HG02973 (cell line): ENCODE results near the gene QPRT.
"Not testable (repeated sequence)": the region's sequence is repeated elsewhere in the genome, so short reads cannot be mapped to it uniquely, and the experiment has no call there.

Source experiments
- ATAC-seq: cut with Tn5 transposase; IDR thresholded peaks from one replicate; pipeline ENCODE4 v1.9.1; 2021; ENCODE audit warnings: moderate library complexity; ENCODE audit not compliant: unreplicated experiment

The QPRT gene

DNA sequence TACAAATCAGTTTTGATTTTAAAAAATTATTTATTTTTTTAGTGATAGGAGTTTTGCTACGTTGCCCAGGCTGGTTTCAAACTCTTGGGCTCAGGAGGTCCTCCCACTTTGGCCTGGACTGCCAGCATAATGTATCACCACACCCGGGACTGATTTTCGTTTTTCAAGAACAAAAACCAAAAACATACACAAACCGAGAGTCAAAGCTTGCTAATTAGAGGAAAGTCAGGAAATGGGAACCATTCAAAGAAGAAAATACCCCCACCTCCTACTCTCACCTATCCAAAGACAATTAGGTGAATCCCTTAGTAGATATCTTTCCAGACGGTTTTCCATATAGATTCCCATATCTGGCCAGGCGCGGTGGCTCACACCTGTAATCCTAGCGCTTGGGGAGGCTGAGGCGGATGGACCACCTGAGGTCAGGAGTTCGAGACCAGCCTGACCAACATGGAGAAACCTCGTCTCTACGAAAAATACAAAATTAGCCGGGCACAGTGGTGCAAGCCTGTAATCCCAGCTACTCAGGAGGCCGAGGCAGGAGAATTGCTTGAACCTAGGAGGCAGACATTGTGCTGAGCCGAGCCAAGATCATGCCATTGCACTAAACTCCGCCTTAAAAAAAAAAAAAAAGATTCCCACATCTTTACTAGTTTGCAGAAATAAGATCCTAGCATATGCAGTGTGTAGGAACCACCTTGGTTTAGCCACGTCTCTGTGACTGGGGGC is 16.8 kb upstream of the QPRT start:
- no peak for ATAC-seq

DNA sequence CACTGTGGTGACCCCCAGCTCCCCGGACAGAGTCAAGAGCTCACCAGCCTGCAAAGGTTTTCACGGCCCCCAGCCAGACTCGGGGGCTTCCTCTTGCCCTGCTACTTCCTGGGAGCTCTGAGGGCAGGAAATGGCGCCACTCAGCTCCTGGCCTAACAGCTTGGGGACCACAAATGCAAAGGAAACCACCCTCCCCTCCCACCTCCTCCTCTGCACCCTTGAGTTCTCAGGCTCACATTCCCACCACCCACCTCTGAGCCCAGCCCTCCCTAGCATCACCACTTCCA is 16.3 kb upstream of the QPRT start:
- no peak for ATAC-seq

DNA sequence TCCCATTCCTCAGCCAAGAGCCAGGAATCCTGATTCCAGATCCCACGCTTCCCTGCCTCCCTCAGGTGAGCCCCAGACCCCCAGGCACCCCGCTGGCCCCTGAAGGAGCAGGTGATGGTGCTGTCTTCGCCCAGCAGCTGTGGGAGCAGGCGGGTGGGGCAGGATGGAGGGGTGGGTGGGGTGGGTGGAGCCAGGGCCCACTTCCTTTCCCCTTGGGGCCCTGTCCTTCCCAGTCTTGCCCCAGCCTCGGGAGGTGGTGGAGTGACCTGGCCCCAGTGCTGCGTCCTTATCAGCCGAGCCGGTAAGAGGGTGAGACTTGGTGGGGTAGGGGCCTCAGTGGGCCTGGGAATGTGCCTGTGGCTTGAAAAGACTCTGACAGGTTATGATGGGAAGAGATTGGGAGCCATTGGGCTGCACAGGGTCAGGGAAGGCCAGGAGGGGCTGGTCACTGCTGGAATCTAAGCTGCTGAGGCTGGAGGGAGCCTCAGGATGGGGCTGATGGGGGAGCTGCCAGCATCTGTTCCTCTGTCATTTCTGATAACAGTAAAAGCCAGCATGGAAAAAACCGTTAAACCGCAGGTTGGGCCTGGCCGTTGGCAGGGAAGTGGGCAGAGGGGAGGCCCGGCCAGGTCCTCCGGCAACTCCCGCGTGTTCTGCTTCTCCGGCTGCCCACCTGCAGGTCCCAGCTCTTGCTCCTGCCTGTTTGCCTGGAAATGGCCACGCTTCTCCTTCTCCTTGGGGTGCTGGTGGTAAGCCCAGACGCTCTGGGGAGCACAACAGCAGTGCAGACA is 15.8 kb upstream of the QPRT start, which contains the start of gene SPN:
Gene SPN, plus strand, starts transcription at position 232 of the 791 bp plus-strand sequence. Its CDS starts 482 bp downstream, at position 714.
- ATAC-seq: no peak

DNA sequence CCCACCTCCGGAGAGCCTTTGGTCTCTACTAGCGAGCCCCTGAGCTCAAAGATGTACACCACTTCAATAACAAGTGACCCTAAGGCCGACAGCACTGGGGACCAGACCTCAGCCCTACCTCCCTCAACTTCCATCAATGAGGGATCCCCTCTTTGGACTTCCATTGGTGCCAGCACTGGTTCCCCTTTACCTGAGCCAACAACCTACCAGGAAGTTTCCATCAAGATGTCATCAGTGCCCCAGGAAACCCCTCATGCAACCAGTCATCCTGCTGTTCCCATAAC is 15.2 kb upstream of the QPRT start:
- ATAC-seq: no peak

DNA sequence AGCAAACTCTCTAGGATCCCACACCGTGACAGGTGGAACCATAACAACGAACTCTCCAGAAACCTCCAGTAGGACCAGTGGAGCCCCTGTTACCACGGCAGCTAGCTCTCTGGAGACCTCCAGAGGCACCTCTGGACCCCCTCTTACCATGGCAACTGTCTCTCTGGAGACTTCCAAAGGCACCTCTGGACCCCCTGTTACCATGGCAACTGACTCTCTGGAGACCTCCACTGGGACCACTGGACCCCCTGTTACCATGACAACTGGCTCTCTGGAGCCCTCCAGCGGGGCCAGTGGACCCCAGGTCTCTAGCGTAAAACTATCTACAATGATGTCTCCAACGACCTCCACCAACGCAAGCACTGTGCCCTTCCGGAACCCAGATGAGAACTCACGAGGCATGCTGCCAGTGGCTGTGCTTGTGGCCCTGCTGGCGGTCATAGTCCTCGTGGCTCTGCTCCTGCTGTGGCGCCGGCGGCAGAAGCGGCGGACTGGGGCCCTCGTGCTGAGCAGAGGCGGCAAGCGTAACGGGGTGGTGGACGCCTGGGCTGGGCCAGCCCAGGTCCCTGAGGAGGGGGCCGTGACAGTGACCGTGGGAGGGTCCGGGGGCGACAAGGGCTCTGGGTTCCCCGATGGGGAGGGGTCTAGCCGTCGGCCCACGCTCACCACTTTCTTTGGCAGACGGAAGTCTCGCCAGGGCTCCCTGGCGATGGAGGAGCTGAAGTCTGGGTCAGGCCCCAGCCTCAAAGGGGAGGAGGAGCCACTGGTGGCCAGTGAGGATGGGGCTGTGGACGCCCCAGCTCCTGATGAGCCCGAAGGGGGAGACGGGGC is 14.7 kb upstream of the QPRT start:
- ATAC-seq: no peak

DNA sequence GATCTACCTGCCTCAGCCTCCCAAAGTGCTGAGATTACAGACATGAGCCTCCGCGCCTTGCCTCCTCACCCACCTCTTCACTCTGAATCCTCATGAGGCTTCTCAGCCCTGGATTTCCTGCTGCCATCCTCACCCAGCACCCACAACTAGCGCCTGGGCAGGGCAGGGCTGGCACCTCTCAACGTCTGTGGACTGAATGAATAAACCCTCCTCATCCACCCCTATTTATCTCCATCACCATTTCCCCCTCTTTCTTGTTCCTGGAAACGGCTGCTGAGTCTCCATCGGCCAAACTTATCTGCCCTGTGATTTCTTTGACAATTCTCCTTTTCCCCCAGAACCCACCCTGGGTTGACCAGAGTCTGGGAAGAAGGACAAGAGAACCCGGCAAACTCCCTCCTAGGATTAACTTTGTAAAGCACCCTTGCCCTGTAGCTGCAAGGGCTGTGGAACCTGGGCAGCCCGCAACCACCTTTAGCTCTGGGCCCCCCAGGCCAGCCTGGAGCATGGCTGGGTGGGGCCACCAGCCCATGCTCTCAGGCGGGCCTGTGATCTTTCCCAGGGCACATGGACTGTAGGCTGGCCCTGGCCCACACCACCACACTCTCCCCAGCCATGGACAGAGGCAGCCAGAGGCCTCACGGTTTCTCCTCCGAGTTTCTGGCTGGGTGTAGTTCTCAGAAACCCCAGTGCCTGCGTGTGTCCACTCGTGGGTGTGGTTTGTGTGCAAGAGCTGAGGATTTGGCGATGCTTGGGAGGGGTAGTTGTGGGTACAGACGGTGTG is 13.5 kb upstream of the QPRT start:
- ATAC-seq: no peak

DNA sequence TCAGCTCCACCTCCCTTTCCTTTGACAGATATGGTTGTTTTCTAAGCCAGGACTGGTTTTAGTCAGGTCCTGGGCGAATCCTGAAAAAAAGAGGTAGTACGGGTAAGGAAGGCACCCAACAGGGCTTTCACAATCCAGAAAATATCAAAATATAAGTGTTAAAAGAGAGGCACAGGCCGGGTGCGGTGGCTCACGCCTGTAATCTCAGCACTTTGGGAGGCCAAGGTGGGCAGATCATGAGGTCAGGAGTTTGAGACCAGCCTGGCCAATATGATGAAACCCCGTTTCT is 11.7 kb upstream of the QPRT start:
- not testable (repeated sequence) for ATAC-seq

DNA sequence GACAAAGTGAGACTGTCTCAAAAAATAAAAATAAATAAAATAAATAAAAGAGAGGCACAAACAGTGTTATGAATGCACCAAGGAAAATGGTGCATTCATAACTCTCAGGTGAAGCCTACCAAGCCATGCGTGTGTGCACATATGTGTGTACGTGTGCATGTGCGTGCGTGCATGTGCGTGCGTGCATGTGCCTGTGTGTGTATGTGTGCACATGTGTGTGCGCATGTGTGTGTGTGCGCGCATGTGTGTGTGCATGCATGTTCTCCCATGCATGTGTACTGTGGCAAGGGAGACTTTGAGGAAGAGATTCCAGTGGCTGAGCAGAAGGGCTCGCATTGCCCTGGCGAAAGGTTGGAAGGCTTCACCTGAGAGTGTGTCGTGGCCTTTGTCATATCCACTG is 11.2 kb upstream of the QPRT start:
- no peak for ATAC-seq

DNA sequence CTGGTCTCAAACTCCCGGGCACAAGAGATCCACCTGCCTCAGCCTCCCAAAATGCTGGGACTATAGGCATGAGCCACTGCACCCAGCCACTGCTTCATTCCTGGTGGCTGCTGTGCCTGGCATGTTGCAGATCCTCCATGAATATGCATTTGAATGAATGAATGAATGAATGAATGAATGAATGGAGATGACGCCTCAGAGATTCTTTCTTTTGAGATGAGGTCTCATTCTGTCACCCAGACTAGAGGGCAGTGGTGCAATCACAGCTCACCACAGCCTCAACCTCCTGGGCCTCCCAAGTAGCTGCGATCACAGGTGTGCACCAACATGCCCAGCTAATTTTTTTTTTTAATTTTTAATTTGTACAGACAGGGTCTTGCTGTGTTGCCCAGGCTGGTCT is 10.7 kb upstream of the QPRT start:
- ATAC-seq: no peak

DNA sequence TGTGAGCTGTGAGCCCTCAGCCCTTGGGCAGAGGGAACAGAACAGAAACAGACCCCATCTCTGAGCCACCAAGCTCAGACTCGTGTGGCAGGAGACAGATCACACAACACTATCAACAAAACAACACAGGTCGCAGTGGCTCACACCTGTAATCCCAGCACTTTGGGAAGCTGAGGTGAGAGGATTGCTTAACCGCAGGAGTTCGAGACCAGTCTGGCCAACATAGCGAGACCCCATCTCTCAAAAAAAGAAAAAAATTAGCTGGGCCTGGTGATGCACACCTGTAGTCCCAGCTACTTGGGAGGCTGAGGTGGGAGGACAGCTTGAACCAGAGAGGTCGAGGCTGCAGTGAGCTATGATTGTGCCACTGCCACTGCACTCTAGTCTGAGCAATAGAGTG is 5.5 kb upstream of the QPRT start:
- ATAC-seq: no peak

DNA sequence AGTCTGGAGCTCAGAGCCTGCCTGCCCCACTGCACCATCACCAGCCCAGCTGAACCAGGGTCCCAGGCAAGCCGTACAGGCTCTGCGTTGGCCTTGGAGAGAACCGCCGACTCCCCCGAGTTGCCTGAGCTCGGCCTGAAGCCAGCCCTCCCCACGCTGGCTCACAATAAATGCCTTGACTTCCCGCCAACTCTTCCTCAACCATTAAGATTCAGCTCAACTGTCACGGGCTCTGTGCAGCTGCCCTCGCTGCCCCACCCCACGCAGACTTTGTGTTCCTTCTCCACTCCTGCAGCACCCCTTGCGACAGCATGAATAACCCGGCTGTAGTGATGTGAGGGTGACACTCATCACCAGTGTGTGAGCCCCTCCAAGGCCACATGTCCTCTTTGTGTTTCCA is 4.8 kb upstream of the QPRT start:
- ATAC-seq: no peak

DNA sequence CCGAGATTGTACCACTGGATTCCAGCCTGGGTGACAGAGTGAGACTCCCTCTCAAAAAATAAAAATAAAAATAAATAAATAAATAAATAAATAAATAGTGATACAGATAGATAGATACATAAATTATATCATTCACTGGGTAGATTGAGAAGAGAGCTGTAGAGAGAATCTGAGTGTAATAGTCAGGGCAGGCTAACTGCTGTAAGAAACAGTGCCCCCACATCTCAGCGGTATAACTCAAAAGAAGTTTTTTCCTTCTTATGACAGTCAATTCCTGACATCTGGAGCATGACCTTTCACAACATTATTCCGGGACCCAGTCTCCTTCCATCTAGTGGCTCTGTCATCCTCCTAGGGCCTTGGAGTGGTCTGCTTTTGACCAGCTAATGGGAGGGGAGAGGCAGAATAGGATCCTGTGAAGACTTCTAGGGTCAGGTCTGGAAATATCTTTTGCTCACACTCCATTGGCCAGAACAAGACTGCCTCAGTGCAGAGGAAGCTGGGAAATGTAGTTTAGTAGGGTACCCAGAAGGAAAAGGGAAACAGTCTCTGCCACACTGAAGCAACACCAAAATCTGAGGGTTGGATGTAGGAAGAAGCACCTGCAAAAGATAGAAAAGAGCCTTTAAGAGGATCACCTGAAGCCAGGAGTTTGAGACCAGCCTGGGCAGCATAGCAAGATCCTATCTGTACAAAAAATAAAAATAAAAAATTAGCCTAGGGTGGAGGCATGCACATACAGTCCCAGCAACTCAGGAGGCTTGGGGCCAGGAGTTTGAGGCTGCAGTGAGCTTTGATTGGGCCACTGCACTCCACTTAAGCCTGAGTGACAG is 3.0 kb upstream of the QPRT start:
- ATAC-seq: no peak

DNA sequence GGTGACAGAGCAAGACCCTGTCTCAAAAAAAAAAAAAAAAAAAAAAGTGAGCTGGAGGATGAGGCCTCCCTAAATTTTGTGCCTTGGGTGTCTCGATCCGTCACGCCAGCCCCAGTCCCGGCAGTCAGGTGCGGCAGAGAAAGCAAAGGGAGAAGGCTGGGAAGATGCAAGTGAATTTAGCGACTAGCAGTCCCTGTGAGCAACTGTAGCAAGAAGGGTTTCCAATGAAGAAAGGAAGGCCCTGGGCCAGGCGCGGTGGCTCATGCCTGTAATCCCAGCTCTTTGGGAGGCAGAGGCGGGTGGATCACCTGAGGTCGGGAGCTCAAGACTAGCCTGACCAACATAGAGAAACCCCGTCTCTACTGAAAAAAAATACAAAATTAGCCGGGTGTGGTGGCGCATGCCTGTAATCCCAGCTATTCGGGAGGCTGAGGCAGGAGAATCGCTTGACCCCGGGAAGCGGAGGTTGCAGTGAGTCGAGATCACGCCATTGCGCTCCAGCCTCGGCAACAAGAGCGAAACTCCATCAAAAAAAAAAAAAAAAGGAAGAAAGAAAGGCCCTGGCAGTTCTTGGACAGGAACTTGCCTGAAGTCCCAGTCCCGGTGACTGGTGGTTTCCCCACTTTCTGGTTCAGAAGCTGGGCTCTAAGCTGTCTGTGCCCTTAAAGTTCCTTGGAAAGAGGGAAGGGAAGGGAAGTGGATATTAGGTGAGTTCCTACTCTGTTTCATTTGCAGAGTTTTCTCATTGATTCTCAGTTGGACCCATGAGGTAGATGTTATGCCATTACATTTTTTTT is 1.8 kb upstream of the QPRT start:
- ATAC-seq: no peak

DNA sequence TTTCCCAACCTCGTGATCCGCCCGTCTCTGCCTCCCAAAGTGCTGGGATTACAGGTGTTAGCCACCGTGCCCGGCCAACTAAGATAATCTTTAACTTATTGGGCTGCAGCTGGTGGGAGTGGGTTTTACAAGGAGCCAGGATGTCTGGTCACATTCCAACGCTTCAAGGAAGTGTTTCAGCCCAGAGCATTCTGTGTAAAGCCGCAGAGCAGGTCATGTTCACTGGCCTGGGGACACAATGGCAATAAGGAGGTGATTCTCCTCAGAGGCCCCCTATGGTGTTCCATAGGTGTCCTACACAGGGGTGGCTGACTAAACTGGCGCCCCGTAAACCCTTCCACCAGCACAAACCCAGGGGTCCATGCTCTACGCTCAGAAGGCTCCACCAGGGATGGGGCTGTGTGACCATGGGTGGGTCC is 1.2 kb downstream of the QPRT start:
- ATAC-seq: no peak

DNA sequence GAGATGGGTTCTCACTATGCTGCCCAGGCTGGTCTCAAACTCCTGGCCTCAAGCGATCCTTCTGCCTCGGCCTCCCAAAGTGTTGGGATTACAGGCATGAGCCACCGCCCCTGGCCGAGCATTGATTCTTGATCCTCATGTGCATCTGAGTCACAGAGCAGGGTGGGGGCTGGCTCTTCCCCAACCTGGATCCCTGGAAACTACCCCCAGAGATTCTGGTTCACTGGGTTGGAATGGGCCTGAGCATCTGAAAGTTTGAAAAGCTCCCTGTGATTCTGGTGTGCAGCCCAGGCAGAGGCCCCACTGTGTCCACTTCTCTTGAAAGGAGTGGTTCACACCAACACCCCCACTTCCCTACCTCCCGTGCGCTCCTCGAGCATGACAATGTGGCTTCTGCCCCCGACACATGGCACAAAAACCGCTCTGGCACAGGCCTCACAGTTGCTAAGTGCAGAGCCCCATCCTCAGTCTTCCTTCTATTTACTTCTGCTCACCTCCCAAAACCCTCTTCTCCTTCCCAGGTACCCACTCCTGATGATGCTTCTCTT is 4.6 kb downstream of the QPRT start:
- ATAC-seq: no peak

DNA sequence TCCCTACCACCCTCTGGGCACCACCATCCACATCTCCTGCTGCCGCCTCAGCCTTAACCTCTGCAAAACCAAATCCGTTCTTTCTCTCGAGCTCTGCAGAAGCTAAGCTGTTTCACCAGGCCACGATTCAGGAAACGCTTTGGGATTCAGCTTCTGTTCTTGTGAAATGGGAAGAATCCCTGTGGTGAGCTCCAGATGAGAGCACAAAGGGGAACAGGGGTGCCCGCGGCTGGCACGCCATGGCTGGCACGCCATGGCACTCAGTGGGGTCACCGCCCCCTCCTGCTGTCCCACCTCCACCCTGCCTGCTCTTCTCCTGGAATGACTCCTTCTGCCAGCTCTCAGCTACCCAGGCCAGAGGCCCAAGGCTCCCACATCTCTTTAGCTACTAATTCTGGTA is 5.7 kb downstream of the QPRT start:
- ATAC-seq: no peak

DNA sequence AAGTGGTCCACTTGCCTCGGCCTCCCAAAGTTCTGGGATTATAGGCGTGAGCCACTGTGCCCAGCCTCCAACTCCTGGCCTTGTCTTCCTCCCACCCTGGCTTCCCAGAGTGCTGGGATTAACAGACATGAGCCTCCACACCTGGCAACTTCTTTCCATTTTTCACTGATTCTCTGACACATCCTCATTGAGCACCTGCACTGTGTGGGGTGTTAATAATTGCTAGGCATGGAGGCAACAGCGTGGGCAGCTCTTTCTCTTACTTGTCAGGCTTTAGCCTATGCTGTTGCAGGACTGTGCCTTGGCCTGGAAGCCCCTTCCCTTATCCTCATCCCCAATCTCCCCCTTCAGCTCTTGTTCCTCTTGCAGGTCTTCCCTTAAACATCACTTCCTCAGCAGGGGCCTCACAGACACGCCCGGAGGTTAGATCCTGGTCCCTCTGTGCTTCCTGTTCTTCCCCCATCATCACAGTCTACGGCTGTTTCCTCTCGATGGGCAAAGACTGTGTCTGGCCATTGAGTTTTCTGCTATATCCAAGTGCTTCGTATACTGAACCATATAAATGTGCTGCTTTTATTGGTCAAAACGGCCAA is 7.9 kb downstream of the QPRT start:
- no peak for ATAC-seq

DNA sequence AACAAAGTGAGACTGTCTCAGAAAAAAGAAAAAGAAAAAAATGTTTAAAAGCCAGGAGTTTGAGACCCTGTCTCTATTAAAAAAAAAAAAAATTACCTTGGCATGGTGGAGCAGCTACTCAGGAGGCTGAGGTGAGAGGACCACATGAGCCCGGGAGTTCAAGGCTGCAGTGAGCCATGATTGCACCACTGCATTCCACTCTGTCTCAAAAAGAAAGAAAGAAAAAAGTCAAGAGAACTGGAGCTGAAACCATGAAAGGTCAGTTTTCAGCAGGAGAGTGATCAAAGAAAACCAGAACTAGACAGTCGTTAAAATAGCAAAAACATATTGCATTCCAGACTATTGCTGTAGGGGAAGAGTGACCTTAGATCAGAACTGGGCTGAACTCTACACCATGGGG is 8.8 kb downstream of the QPRT start:
- no peak for ATAC-seq

DNA sequence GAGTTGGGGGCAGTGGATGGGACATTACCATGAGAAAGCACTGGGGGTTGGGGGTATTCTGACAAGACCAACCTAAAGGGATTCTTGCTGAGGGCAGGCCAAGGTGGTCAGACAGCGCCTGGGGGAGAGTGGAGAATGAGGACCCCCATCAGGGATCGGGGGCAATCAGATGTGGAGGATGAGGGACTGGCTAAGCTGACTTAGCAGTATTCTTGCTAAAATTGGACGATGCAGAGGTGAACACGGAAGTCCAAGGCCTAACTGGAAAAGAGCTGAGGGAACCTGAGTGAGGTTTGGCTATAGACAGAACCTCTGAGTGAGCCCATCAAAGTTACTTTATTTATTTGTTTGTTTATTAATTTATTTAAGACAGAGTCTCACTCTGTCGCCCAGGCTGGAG is 9.2 kb downstream of the QPRT start:
- ATAC-seq: no peak
